ENCODE results near the gene ASB9.

GRCh38 chrX:15269120-15269519, 763 bp downstream of the ASB9 start:
- no peak for TF ChIP-seq BRCA1 (IDR thresholded peaks at IDR 0.05; ENCODE audit: low read depth, low read length)
- TF ChIP-seq CTCF (IDR thresholded peaks at IDR 0.05; ENCODE audit: control extremely low read depth in 1 of 3, insufficient read depth in 1 of 3, low read depth in 1 of 3, low read length in 3 of 3) = no peak
- no peak for TF ChIP-seq MAX (IDR thresholded peaks at IDR 0.05)
- TF ChIP-seq SP2 (IDR thresholded peaks at IDR 0.05; ENCODE audit: low read length) = no peak
- TF ChIP-seq POLR2A (IDR thresholded peaks at IDR 0.05; ENCODE audit: control extremely low read depth in 1 of 2, low read depth in 2 of 2, low read length in 2 of 2) = no peak
- TF ChIP-seq SUZ12 (IDR thresholded peaks at IDR 0.05; ENCODE audit: low read length) = no peak
- no peak for TF ChIP-seq USF2 (IDR thresholded peaks at IDR 0.05; ENCODE audit: low read length)
- TF ChIP-seq RXRA (IDR thresholded peaks at IDR 0.05; ENCODE audit: insufficient read depth, low read depth, low read length) = no peak
